IPS DF 19.7 (cell line): ENCODE results near the gene RPS6KA3.
A peak's percentile ranks its signal among the peaks of the same experiment; 100 is the strongest.
"Not testable (repeated sequence)": the region's sequence is repeated elsewhere in the genome, so short reads cannot be mapped to it uniquely, and the experiment has no call there.

Source experiments
- DNase-seq: peaks from one replicate; pipeline ENCODE4 v3.0.0-alpha.2; 2013; ENCODE audit warnings: low read depth, low spot score

Gene RPS6KA3

GRCh38 chrX:20147561-20147960 is 119.1 kb downstream of the RPS6KA3 start:
- DNase-seq = no peak

GRCh38 chrX:20144491-20144890 is 122.2 kb downstream of the RPS6KA3 start:
- DNase-seq = no peak

- DNase-seq = no peak
Observed at GRCh38 chrX:20143561-20143960, 123.1 kb downstream of the RPS6KA3 start.

GRCh38 chrX:20143111-20143510 is 123.6 kb downstream of the RPS6KA3 start:
- DNase-seq = no peak

- peak; percentile 69 for DNase-seq
Observed at GRCh38 chrX:20141281-20142220, 125.2 kb downstream of the RPS6KA3 start, which contains the start of gene EIF1AX. EIF1AX (minus strand) TSS chrX:20141838; CDS start chrX:20141640, 198 bp downstream.

GRCh38 chrX:20140420-20140819 is 126.3 kb downstream of the RPS6KA3 start:
- no peak for DNase-seq

GRCh38 chrX:20139966-20140365 is 126.7 kb downstream of the RPS6KA3 start:
- no peak for DNase-seq

- no peak for DNase-seq
Observed at GRCh38 chrX:20135944-20136343, 130.8 kb downstream of the RPS6KA3 start.

- DNase-seq = no peak
Observed at GRCh38 chrX:20132666-20133065, 134.0 kb downstream of the RPS6KA3 start.

- no peak for DNase-seq
Observed at GRCh38 chrX:20130357-20130756, 136.4 kb downstream of the RPS6KA3 start.

- no peak for DNase-seq
Observed at GRCh38 chrX:20129547-20129946, 137.2 kb downstream of the RPS6KA3 start.

GRCh38 chrX:20128670-20129069 is 138.0 kb downstream of the RPS6KA3 start:
- no peak for DNase-seq

GRCh38 chrX:20127440-20127839 is 139.3 kb downstream of the RPS6KA3 start:
- not testable (repeated sequence) for DNase-seq

- not testable (repeated sequence) for DNase-seq
Observed at GRCh38 chrX:20126833-20127232, 139.9 kb downstream of the RPS6KA3 start.

GRCh38 chrX:20124964-20125363 is 141.7 kb downstream of the RPS6KA3 start:
- no peak for DNase-seq

GRCh38 chrX:20118065-20118824 is 148.5 kb downstream of the RPS6KA3 start:
- no peak for DNase-seq

GRCh38 chrX:20116577-20117240 is 150.0 kb downstream of the RPS6KA3 start, which contains the start of gene MAP7D2:
MAP7D2 (minus strand) TSS chrX:20116907; CDS start chrX:20116879, 28 bp downstream.
- no peak for DNase-seq

GRCh38 chrX:20116087-20116576 is 150.6 kb downstream of the RPS6KA3 start:
- no peak for DNase-seq

GRCh38 chrX:20112022-20112774 is 154.5 kb downstream of the RPS6KA3 start:
- DNase-seq = no peak

- no peak for DNase-seq
Observed at GRCh38 chrX:20111271-20111670, 155.4 kb downstream of the RPS6KA3 start.
